T-helper 1 cell treated with Interleukin-12 subunit alpha and Interleukin-12 subunit beta and Interleukin-4 antibody, amounts not matched to agents 30 ng/mL and 1 ng/mL, for 36 hours (primary cell): ENCODE data around the gene SATB2. TPM values are rescaled to one million over a fixed set of nuclear protein-coding genes. Genes with fewer than 3 reads are reported as not detected.

Experiments
- intact Hi-C: fragments of 100-400 bp; cut with micrococcal nuclease; formaldehyde crosslinking; loops from one replicate; pipeline ENCODE4 v1.15.1; 2024
- total RNA-seq: library from RNA; stranded (reverse); gene quantifications from 2 replicates; pipeline ENCODE4 v1.2.3, GENCODE V29; 2022

SATB2 gene
- total RNA-seq, 1 donor from 2014 or later, result 0.10 TPM

- intact Hi-C loops, result no loop called here
Measured at GRCh38 chr2:199273042-199273511, 184.7 kb downstream of the SATB2 start.

GRCh38 chr2:199261936-199262335 lies 195.8 kb downstream of the SATB2 start:
- intact Hi-C loops, result no loop called here

DNA sequence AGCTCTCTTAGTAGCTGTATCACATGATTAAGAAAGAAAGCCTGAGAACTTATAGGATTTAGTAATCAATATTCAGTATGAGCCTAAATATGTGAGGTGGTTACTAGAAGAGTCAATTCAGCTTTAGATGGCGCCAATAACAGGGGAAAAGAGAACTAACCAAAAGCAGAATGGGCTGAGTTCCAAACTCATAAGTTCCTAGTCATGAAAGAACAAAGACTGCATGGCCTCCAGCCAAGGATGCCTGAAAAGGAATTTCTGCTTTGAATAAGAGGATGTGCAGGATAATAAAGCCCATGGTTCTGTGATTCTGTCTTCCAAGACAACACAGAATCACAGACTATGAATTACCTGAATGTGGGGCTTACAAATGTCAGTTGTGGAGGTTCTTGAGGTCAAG lies 196.5 kb downstream of the SATB2 start:
- intact Hi-C loops, result no loop called here

DNA sequence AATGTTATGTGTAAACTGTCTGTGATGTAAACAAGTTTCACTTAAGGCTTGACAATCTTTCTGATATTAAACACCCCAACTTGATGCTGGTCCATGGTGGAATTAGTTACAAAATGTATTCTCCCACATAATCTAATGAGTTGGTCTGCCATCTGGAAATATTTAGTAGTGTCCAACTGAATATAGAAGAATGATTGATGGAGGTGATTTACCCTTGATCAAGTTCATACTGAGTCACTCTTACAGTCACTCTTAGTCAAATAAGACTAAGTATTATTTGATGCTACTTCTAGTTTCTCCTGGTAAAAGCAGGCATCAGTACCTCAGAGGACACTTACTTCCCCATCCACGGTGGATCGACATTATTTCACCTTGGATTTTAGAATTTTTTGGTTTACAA lies 198.1 kb downstream of the SATB2 start:
- intact Hi-C loops, result no loop called here

- intact Hi-C loops, result no loop called here
Measured at GRCh38 chr2:199258291-199258690, 199.4 kb downstream of the SATB2 start.

DNA sequence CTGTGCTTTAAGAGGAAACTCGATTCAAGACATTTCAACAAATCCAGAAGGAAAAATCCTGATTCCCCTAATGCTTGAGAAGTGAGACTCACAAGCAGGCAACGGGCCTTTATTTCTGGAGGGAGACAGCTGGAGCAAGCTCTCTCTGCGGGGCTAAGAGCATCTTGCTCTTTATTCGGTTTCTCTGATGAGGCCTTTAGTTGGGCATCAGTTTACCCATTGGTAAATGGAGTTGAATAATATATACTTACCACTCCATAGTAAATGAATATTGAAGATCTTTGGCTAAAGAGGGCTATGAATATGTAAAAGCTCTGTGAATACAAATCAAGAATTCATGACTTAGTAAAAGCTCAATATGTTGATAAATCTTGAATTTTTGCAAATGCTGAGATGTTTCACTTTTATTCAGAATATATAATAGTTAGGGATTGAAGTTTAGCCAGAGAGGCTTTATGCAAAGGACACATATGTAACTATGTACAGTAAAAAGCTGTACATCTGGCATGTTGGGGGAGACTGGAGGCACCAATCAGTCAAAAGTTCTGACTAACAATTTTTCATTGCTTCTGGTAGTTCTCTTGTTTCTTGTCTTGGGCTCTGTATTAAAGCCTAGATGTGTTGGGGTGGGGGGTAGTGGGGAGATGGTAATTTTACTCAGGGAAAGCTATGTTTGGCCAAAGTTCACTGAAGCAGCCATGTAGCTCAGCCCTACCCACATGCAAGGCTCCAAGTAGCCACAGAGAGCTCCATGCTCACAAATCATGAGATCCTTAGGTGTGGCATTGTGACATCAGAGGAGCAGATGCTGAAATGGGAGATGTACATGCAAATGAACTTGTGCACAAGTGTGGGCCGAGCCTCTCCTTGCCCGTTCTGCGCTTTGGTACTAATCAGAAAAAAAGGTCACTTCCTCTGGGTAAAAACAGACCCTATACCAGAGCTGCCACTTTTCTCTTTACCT lies 200.2 kb downstream of the SATB2 start:
- intact Hi-C loops, result no loop called here

GRCh38 chr2:199230091-199230490 lies 227.6 kb downstream of the SATB2 start:
- intact Hi-C loops, result no loop called here

DNA sequence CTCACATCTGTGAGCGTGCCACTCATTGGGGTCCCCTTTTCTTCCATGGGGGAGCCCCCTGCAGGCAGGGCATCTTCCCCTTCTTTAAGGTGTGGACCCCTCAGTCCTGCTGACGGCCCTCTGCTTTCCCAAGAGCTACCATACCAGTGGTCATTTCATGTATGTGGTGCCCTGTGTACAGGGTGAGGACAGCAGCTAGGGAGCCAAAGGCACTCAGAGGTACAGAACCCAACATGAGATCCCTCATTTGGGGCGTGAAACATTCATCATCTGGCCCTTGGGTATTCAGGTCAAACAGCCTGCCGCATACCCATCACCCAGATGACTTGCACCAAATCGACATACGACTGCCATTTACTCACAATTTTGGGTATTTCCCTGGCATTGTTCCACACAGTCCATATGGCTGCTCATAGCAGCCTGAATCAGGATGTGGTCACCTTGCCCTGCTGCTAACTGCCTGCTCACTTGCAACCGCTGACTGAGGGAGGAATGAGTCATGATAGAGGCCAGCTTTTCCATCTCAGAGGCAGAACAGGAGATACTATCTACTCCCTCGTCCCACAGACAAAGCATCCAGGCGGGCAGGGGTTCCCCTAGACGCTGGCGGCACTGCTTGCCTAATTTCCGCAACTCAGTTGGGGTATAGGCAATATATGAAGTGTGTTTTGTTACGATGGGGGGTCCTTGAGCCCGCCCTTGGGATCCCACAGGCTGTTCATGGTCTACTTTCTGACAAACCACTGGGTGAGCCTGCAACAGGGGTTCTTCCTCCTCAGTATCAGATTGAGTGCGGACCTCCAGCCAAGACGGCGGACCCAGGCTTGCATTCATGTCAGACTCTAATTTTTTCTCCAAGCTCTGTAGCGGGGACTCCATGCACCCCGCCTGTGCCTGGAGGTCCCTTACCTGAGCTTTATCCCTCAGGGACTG lies 228.6 kb downstream of the SATB2 start:
- intact Hi-C loops, result no loop called here

- intact Hi-C loops, result no loop called here
Measured at GRCh38 chr2:199223791-199224190, 233.9 kb downstream of the SATB2 start.

DNA sequence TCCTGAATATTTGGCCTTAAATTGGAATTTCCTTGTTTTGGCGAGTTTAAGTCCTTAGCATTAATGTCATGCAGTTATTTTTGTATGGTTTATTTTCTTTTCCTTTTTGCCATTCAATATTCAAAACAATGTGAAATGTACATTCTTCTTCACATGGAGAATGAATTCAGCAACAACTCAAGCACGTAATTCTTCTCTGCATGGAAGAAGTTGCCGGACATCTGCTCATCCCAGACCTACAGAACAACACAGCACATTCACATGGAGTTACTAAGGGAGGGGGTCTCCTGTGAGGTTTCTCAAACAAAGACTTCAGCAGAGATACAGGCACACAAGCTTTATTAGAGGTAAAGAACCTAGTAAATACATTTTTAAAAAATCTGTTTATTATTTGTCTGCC lies 236.8 kb downstream of the SATB2 start:
- intact Hi-C loops, result no loop called here

GRCh38 chr2:199219551-199219950 lies 238.2 kb downstream of the SATB2 start:
- intact Hi-C loops, result no loop called here
